GM21367 (cell line): ENCODE results near the gene P3H3.
"Not testable (repeated sequence)": the region's sequence is repeated elsewhere in the genome, so short reads cannot be mapped to it uniquely, and the experiment has no call there.

Experiments
- ATAC-seq: cut with Tn5 transposase; IDR thresholded peaks from one replicate; pipeline ENCODE4 v1.9.1; 2021; ENCODE audit not compliant: unreplicated experiment

The P3H3 gene

DNA sequence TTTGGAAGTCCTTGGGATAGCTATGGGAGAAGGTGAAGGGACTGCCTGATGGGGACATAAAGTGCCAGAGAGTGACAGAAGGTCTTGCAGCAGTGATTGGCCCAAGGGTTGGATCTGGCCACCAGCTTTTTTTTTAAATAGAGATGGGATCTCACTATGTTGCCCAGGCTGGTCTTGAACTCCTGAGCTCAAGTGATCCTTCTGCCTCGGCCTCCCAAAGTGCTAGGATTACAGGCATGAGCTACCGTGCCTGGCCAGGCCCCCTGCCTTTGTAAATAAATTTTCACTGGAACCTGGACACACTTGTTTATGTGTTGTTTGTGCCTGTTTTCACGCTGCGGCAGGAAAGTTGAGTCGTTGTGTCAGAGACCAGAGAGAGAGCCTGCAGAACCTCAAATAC, 37.1 kb downstream of the P3H3 start:
- not testable (repeated sequence) for ATAC-seq

DNA sequence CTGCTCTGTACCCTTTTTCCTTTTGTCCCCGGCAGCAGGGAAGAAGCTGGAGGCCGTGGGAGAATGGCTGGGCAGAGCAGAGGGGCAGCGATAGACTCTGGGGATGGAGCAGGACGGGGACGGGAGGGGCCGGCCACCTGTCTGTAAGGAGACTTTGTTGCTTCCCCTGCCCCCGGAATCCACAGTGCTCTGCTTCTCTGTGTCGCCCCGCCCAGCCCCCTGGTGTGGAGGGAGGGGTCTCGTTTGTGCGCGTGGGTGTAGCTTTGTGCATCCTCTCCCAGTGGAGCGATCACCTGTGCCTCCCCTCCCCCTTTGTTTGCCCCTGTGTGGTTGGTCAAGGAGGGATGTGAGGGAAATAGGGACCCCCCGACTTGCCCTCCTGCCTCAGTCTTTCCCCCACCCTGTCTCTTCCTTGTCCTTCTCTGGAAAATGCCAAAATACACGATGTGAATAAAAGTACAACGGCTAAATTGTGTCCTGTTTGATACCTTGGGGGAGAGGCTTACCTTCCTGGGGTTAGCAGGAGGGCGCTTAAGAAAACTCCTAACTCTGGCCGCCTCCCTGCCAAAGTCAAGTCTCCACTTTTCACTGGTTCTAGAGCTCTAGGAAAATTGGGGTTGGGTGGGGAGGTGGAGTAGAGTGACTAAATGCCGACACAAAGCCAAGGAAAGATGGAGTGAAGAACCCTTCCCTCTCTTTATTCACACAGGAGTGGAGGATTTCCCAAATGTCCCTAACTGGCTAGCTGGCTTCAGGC, 38.1 kb downstream of the P3H3 start:
- no peak for ATAC-seq

GRCh38 chr12:6866920-6867412, 38.8 kb downstream of the P3H3 start:
- ATAC-seq, result peak; percentile 6

GRCh38 chr12:6867413-6868210, 39.4 kb downstream of the P3H3 start, which contains the start of gene TPI1:
Gene TPI1 (plus strand): TSS chr12:6867531. CDS start chr12:6867567, 36 bp downstream.
- ATAC-seq, result peak; percentile 30

- ATAC-seq, result no peak
These were observed 40.2 kb downstream of the P3H3 start for GRCh38 chr12:6868211-6869048.

GRCh38 chr12:6869049-6870021, 41.1 kb downstream of the P3H3 start:
- ATAC-seq, result no peak

GRCh38 chr12:6870304-6870703, 42.1 kb downstream of the P3H3 start:
- ATAC-seq, result not testable (repeated sequence)

DNA sequence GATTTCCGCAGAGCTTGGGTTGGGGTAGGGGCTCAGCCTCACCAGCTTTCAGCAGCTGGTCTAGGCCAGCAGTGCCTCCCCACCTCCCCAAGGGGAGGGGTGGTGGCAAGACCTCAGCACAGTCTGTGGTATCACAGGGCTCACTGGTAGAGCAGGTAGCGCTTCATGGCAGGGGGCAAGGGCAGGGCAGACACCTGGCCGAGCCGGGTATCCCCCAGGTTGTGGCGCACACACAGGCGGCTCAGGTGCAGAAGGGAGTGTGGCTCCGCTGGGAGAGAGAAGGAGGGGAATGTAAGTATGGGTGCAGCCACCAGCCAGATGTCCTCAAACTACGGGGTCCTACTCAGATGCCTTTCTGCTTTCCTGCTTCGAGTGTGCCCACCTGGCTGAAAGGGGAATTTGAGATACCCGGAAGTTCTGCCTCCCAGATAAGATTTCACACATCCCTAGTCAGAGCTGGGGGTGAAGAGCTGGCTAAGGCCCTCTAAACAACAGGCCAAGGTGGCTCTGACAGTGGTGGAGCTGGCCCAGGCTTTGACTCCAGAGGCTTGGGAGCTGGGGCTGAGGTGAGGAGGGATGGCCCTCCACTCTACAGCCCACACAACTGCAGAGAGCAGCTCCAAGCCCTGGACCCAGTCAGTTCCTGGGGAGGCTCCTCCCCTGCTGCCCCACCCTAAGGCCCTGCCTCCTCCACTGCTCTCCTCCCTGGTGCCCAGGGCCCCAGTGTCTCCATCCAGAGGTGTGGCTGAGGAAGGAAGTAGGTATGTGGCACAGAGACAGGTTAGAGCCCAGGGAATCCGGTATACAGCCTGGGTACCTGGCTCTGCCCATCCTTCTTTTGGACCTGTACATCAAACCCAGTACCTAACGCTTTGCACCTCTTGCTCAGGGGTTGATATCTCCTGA, 43.1 kb downstream of the P3H3 start:
- ATAC-seq, result no peak

DNA sequence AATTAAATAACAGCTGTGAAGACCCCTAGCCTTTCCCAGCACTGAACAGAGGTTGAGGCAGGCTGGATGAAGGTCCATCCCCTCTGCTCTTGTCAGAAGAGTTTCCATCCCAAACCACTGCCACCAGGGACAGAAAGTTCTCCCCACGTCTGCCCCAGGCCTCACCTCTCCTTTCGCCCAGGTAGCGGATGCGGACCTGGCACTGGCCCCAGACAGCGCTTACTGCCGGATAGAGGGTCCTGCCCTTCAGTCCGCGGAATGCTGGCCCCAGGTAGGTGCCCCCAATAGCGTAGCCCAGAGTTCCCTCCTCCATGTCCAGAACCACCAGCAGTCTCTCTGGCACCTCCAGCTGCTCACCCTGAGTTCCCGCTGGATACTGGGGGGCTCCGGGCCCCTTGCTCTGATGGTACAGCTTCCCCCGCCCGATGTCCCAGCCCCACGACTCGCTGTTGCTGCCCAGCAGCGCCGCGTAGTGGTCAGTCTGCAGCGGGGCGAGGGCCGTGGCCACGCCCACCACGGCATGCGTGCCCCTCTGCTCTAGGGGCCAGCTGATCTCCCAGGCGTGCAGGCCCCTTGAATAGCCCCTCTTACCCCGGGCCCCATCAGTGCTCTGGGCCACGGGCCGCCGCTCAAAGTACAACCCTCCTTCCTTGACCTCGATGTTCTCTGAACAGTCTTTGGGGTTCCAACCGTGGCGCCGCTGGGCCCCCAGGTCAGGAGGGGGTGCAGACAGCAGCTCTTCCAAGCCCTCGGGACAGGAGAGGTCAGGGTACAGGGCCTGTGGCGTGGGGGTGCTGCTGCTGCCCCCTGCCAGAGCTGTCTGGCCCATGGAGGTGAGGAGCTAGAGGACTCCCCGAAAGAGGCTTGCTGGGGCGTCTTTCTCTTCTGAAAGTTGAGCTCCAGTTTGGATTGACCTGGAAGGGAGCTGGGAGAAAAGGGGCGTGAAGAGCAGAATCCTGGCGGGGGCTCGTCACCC, 44.2 kb downstream of the P3H3 start:
- peak; percentile 28 for ATAC-seq

GRCh38 chr12:6873094-6874014, 45.1 kb downstream of the P3H3 start, which contains the start of gene SPSB2:
Gene SPSB2 (minus strand): TSS chr12:6873303. CDS start chr12:6872901, 402 bp downstream.
- ATAC-seq, result peak; percentile 61

- ATAC-seq, result not testable (repeated sequence)
These were observed 45.8 kb downstream of the P3H3 start for GRCh38 chr12:6874015-6874368.

- ATAC-seq, result not testable (repeated sequence)
These were observed 51.6 kb downstream of the P3H3 start for GRCh38 chr12:6879824-6880223.

DNA sequence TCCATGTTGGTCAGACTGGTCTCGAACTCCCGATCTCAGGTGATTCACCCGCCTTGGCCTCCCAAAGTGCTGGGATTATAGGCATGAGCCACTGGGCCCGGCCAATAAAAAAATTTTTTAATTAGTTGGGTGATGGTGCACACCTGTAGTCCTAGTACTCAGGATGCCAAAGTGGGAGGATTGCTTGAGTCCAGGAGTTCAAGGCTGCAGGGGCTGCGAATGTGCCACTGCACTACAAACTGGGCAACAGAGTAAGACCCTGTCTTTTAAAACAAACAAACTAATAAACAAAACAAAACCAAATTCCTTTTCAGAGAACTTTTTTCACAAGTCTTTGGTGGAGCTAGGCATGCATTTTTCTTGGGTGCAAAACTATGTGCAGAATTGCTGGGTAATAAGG, 55.0 kb downstream of the P3H3 start:
- no peak for ATAC-seq

DNA sequence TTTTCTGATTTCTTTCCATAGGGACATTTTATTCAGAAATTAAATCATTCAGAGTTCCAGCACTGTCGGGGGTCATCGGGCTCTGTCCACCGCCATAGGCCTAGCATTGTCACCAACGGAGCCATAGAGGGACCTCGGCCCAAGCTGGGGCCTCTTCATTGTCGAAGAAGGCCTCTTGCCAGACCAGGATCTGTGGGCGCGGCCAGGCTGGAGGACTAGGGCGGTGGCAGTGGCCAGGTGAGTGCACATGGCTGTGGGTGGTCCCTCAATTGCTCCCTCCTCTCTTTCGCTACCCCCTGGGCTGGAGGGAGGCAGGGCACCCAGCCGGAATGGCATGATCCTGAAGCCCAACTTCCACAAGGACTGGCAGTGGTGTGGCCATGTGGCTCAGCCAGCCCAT, 55.5 kb downstream of the P3H3 start:
- ATAC-seq, result no peak

DNA sequence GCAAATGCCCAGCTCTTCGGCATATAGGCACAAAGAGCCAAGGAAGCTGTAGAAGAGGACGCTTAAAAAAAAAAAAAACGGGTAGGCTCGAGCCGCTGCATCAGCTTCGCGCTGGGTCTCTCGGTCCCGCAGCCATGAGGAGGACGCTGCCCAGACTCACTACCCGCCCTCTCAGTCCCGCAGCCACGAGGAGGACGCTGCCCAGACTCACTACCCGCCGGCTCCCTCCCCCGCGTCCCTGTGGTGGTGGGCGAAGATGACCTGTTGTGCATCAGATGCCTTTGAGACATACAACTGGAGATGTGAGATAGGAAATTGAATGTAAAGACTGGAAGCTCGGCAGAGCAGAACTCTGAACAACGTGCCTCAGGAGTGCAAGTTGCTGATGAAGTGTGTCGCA, 56.3 kb downstream of the P3H3 start:
- ATAC-seq, result no peak

DNA sequence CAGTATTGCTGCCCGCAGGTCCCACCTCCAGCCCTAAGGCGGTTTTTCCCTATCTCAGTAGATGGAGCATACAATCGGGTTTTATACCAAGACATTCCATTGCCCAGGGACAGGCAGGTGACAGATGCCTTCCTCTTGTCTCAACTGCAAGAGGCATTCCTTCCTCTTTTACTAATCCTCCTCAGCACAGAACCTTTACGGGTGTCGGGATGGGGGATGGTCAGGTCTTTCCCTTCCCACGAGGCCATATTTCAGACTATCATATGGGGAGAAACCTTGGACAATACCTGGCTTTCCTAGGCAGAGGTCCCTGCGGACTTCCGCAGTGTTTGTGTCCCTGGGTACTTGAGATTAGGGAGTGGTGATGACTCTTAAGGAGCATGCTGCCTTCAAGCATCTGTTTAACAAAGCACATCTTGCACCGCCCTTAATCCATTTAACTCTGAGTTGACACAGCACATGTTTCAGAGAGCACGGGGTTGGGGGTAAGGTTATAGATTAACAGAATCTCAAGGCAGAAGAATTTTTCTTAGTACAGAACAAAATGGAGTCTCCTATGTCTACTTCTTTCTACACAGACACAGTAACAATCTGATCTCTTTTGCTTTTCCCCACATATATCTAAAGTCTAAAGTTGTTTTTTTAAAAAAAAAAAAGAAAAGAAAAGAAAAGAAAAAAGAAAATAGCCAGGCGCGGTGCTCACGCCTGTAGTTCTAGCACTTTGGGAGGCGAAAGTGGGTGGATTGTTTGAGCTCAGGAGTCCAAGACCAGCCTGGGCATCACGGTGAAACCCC, 58.2 kb downstream of the P3H3 start:
- ATAC-seq, result not testable (repeated sequence)
